Stimulated activated naive CD8-positive, alpha-beta T cell treated with anti-CD3 and anti-CD28 coated beads, Interleukin-15, Interleukin-2, amounts not matched to agents 100 ng/mL and 50 ng/mL, for 24 hours (primary cell): Measurements from ENCODE around the gene CMIP.

Experiments
- H3K27ac Mint-ChIP-seq: one replicate; pipeline ENCODE4 v1.8.0; 2021; ENCODE audit warnings: mild to moderate bottlenecking, mixed read lengths
- H3K27me3 Mint-ChIP-seq: one replicate; pipeline ENCODE4 v1.8.0; 2021; ENCODE audit warnings: mixed read lengths
- H3K36me3 Mint-ChIP-seq: one replicate; pipeline ENCODE4 v1.8.0; 2021; ENCODE audit warnings: low read depth, mixed read lengths
- H3K4me1 Mint-ChIP-seq: one replicate; pipeline ENCODE4 v1.8.0; 2021; ENCODE audit warnings: low read depth, mixed read lengths
- H3K4me3 Mint-ChIP-seq: one replicate; pipeline ENCODE4 v1.8.0; 2021; ENCODE audit warnings: mild to moderate bottlenecking, mixed read lengths
- H3K9me3 Mint-ChIP-seq: one replicate; pipeline ENCODE4 v1.8.0; 2021; ENCODE audit warnings: mixed read lengths

The CMIP gene

DNA sequence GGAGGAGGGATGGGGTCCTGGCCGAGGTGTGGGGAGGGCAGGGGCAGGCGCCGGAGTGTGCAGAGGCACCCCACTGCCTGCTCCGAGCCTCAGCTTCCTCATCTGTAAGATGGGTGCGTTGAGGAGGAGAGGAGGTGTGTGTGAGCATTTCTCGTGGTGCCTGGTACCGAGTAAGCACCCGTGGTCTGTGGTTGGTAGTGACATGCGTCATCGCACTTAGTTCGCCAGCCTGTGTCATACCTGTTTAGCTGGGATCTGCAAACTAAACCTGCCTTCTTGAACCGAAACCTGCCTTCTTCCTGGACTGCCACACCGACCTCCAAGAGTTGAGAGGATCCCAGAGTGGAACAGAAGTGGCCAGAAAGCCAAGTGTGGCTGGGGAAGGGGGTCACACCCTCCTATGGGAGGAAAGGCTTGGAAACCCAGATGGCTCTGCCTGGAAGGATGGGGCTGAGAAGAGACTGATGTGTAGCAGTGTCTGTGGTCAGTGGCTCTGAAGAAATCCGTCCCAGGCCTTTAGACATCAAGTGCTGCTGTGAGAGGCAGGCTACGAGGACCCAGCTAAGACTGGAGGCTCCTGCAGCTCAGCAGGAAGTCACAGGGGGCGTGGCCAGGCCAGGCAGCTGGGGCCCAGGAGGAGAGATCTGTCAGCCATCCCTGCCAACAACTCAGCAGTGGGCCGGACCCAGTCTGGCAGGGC is 171.9 kb downstream of the CMIP start:
- peak overlapping the region; percentile 47 for H3K4me3 Mint-ChIP-seq
- peaks cover 7% of the 10 kb centered on the region for H3K4me1 Mint-ChIP-seq
- H3K27ac Mint-ChIP-seq = peak overlapping the region; percentile 86
- H3K9me3 Mint-ChIP-seq = no peaks in the 10 kb centered on the region
- peaks cover 14% of the 10 kb centered on the region for H3K36me3 Mint-ChIP-seq
- no peaks in the 10 kb centered on the region for H3K27me3 Mint-ChIP-seq

DNA sequence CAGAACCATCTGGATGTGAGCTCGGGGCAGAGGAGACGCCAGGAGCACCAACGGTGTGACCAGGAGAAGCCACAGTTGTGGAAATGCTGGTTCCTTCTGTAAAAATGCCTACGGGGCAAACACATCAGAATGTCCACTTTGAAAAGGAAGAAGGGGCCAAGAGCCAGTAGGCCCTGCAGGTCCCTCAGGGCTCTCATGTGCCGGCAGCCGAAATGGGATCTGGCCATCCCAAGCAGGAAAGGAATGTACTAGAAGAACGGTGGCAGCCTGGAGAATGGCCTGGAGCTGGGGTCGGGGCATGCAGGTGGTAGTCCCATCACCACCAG is 172.4 kb downstream of the CMIP start:
- Mint-ChIP-seq H3K27me3 (no peaks in the 10 kb centered on the region), H3K36me3 (peaks cover 14% of the 10 kb centered on the region), H3K4me3 (peak overlapping the region; percentile 47), H3K9me3 (no peaks in the 10 kb centered on the region), H3K4me1 (peaks cover 7% of the 10 kb centered on the region), H3K27ac (peak overlapping the region; percentile 86)

GRCh38 chr16:81618187-81618586 is 173.6 kb downstream of the CMIP start:
- Mint-ChIP-seq H3K27ac (no peak overlapping the region), H3K4me1 (peaks cover 7% of the 10 kb centered on the region), H3K36me3 (peaks cover 14% of the 10 kb centered on the region), H3K27me3 (no peaks in the 10 kb centered on the region), H3K9me3 (no peaks in the 10 kb centered on the region), H3K4me3 (no peak overlapping the region)

DNA sequence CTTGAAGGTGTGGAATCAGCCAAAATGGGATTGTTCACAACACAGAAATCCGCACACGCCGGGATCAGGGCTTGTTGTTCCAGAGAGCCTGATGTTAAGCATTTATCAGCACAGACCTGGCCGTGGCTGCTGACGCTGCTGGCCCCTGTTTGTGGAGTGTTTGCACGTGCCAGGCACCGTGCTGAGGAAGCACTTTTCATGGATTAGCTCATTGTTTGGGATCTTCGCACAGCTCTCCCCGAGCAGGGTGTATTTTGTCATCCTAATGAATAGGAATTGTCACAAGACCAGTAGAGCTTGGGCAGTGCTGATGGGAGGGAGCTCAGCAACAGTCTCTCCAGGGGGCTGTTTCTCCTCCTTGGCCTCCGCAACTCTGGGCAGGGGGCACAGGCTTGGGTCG is 174.1 kb downstream of the CMIP start:
- H3K27me3 Mint-ChIP-seq = no peaks in the 10 kb centered on the region
- H3K4me3 Mint-ChIP-seq = no peak overlapping the region
- no peaks in the 10 kb centered on the region for H3K9me3 Mint-ChIP-seq
- H3K4me1 Mint-ChIP-seq = peaks cover 7% of the 10 kb centered on the region
- H3K36me3 Mint-ChIP-seq = peaks cover 14% of the 10 kb centered on the region
- no peak overlapping the region for H3K27ac Mint-ChIP-seq

GRCh38 chr16:81620029-81620428 is 175.4 kb downstream of the CMIP start:
- no peaks in the 10 kb centered on the region for H3K27me3 Mint-ChIP-seq
- H3K4me3 Mint-ChIP-seq = no peak overlapping the region
- peaks cover 14% of the 10 kb centered on the region for H3K36me3 Mint-ChIP-seq
- H3K4me1 Mint-ChIP-seq = peaks cover 10% of the 10 kb centered on the region
- H3K27ac Mint-ChIP-seq = no peak overlapping the region
- H3K9me3 Mint-ChIP-seq = no peaks in the 10 kb centered on the region

- no peak overlapping the region for H3K4me3 Mint-ChIP-seq
- peaks cover 14% of the 10 kb centered on the region for H3K36me3 Mint-ChIP-seq
- no peaks in the 10 kb centered on the region for H3K27me3 Mint-ChIP-seq
- peak overlapping the region; percentile 26 for H3K27ac Mint-ChIP-seq
- H3K4me1 Mint-ChIP-seq = peaks cover 10% of the 10 kb centered on the region
- H3K9me3 Mint-ChIP-seq = no peaks in the 10 kb centered on the region
Observed at GRCh38 chr16:81620796-81621195, 176.2 kb downstream of the CMIP start.

- Mint-ChIP-seq H3K9me3 (no peaks in the 10 kb centered on the region), H3K4me1 (peaks cover 10% of the 10 kb centered on the region), H3K36me3 (peaks cover 14% of the 10 kb centered on the region), H3K27ac (no peak overlapping the region), H3K4me3 (no peak overlapping the region), H3K27me3 (no peaks in the 10 kb centered on the region)
Observed at GRCh38 chr16:81621496-81621895, 176.9 kb downstream of the CMIP start.

DNA sequence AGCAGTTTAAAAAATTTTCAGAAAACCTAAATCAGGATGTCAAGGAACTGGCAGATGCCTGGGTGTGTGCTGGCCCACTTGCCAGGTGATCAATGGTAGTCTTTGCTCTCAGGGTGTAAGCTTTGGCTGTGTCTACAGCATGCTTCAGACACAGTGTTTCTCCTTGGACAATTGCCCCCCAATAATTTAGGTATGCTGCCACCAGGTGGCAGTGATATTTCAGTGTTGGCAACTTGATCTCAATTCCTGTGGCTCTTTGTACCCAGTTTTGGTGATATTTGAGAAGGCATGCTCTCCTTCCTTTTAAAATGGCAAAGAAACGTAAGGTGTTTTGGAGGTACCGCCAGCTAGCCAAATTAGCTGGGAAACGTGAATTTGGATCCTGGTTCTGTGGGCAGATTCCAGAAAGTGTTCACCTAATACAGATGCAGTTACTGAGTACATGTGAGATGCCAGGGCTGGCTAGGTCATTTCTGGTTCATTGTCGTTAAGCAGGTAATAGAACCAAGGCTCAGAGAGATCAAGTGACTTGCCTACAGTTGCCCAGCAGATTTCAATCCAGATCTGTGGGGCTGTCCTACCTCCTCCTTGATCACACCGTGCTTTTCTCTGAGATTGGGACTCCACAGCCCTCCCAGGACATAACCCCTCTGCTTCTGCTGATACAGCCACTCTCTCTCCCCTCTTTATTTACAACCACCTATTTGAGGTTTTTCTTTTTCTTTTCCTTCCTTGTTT is 178.9 kb downstream of the CMIP start:
- Mint-ChIP-seq H3K4me3 (no peak overlapping the region), H3K27ac (no peak overlapping the region), H3K9me3 (no peaks in the 10 kb centered on the region), H3K27me3 (no peaks in the 10 kb centered on the region), H3K4me1 (peaks cover 4% of the 10 kb centered on the region), H3K36me3 (peaks cover 2% of the 10 kb centered on the region)

GRCh38 chr16:81624403-81624759 is 179.8 kb downstream of the CMIP start:
- Mint-ChIP-seq H3K9me3 (no peaks in the 10 kb centered on the region), H3K27ac (peak overlapping the region; percentile 18), H3K27me3 (no peaks in the 10 kb centered on the region), H3K4me3 (no peak overlapping the region), H3K4me1 (peaks cover 8% of the 10 kb centered on the region), H3K36me3 (no peaks in the 10 kb centered on the region)

GRCh38 chr16:81624760-81625543 is 180.3 kb downstream of the CMIP start:
- H3K4me1 Mint-ChIP-seq = peaks cover 13% of the 10 kb centered on the region
- H3K4me3 Mint-ChIP-seq = no peak overlapping the region
- no peaks in the 10 kb centered on the region for H3K9me3 Mint-ChIP-seq
- H3K27me3 Mint-ChIP-seq = no peaks in the 10 kb centered on the region
- H3K36me3 Mint-ChIP-seq = no peaks in the 10 kb centered on the region
- no peak overlapping the region for H3K27ac Mint-ChIP-seq

- Mint-ChIP-seq H3K4me3 (no peak overlapping the region), H3K27me3 (no peaks in the 10 kb centered on the region), H3K36me3 (no peaks in the 10 kb centered on the region), H3K4me1 (peaks cover 20% of the 10 kb centered on the region), H3K9me3 (no peaks in the 10 kb centered on the region), H3K27ac (no peak overlapping the region)
Observed at GRCh38 chr16:81625544-81626153, 181.0 kb downstream of the CMIP start.

GRCh38 chr16:81626181-81626674 is 181.6 kb downstream of the CMIP start:
- Mint-ChIP-seq H3K4me1 (peaks cover 26% of the 10 kb centered on the region), H3K36me3 (no peaks in the 10 kb centered on the region), H3K27me3 (no peaks in the 10 kb centered on the region), H3K4me3 (no peak overlapping the region), H3K27ac (no peak overlapping the region), H3K9me3 (no peaks in the 10 kb centered on the region)

DNA sequence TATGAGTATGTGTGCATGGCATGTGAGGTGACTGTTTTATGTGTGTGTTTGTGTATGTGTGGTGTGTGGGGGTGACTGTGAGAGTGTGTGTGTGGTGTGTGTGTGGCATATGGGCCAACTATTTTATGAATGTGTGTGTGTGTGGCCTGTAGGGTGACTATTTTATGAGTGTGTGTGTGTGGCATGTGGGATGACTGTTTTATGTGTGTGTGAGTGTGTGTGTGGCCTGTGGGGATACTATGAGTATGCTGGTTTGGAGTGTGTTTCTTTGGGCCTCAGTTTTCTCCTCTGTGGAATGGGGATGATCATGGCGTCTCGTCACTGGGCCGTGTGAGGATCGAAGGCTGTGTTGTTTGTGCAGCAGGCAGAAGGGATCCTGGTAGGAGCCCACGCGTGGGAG is 182.4 kb downstream of the CMIP start:
- H3K27ac Mint-ChIP-seq = no peak overlapping the region
- H3K4me1 Mint-ChIP-seq = peaks cover 34% of the 10 kb centered on the region
- H3K36me3 Mint-ChIP-seq = no peaks in the 10 kb centered on the region
- H3K27me3 Mint-ChIP-seq = no peaks in the 10 kb centered on the region
- no peak overlapping the region for H3K4me3 Mint-ChIP-seq
- no peaks in the 10 kb centered on the region for H3K9me3 Mint-ChIP-seq

GRCh38 chr16:81627729-81628244 is 183.2 kb downstream of the CMIP start:
- Mint-ChIP-seq H3K4me1 (peaks cover 42% of the 10 kb centered on the region), H3K9me3 (no peaks in the 10 kb centered on the region), H3K4me3 (no peak overlapping the region), H3K36me3 (no peaks in the 10 kb centered on the region), H3K27me3 (no peaks in the 10 kb centered on the region), H3K27ac (no peak overlapping the region)
